K562 (cell line): ENCODE measurements around the gene USP37.

Source experiments
- CTCF ChIP-seq, 3 experiments: IDR thresholded peaks in 2 of 3; conservative IDR thresholded peaks in 1 of 3; 2 replicates each; pipeline ENCODE4 v1.5.1; 2011 to 2012; ENCODE audit warnings: low read length in 3 of 3, mild to moderate bottlenecking in 3 of 3, control low read depth in 2 of 3, improper control_type of control experiment in 1 of 3, inconsistent platforms in 1 of 3, low read depth in 1 of 3, mixed read lengths in 1 of 3, moderate library complexity in 1 of 3; ENCODE audit not compliant: insufficient read depth in 2 of 3
- EGR1 ChIP-seq: fragments of 450-650 bp; conservative IDR thresholded peaks from 2 replicates; pipeline ENCODE4 v1.6.1; 2017; ENCODE audit warnings: mild to moderate bottlenecking
- EP300 ChIP-seq: IDR thresholded peaks from 2 replicates; pipeline ENCODE4 v1.6.1; 2012; ENCODE audit warnings: low read length, improper control_type of control experiment
- JUN ChIP-seq, 2 experiments: sonication (generic) in 1 of 2; formaldehyde crosslinking in 1 of 2; IDR thresholded peaks; 2 replicates each; pipeline versions ENCODE4 v1.6.1 to v1.8.0; 2012 to 2022; ENCODE audit warnings: borderline replicate concordance in 2 of 2, mild to moderate bottlenecking in 2 of 2, improper control_type of control experiment in 1 of 2, low read depth in 1 of 2, low read length in 1 of 2, missing genetic modification reagents in 1 of 2
- JUNB ChIP-seq: fragments of 450-650 bp; formaldehyde crosslinking; conservative IDR thresholded peaks from 2 replicates; pipeline ENCODE4 v1.4.0; 2020; ENCODE audit warnings: mild to moderate bottlenecking
- MTA3 ChIP-seq: fragments of 450-650 bp; formaldehyde crosslinking; IDR thresholded peaks from 2 replicates; pipeline ENCODE4 v1.6.1; 2017; ENCODE audit warnings: mild to moderate bottlenecking, borderline replicate concordance
- POLR2A ChIP-seq: fragments of 450-650 bp; conservative IDR thresholded peaks from 2 replicates; pipeline ENCODE4 v1.6.1; 2016
- POLR2AphosphoS5 ChIP-seq: IDR thresholded peaks from 2 replicates; pipeline ENCODE4 v1.6.1; 2011; ENCODE audit warnings: mild to moderate bottlenecking, low read depth, low read length, moderate library complexity; ENCODE audit not compliant: control insufficient read depth, insufficient read depth
- SMARCE1 ChIP-seq: fragments of 450-650 bp; IDR thresholded peaks from 2 replicates; pipeline ENCODE4 v1.7.1; 2016; ENCODE audit warnings: mild to moderate bottlenecking
- ZBTB7A ChIP-seq: IDR thresholded peaks from 2 replicates; pipeline ENCODE4 v1.6.1; 2011; ENCODE audit warnings: low read depth, mild to moderate bottlenecking, low read length, moderate library complexity, borderline replicate concordance; ENCODE audit not compliant: control insufficient read depth

- TF ChIP-seq ZBTB7A (no peak), JUNB (CRISPR knock-in tag) (no peak), CTCF (IDR thresholded peaks at IDR 0.05 in 2 of 3, conservative IDR thresholded peaks at IDR 0.05 in 1 of 3; ENCODE audit: insufficient read depth in 2 of 3, low read depth in 1 of 3, low read length in 3 of 3) (no peak), JUN (IDR thresholded peaks at IDR 0.05; ENCODE audit: borderline replicate concordance, low read depth, low read length) (no peak), JUN (CRISPR knock-in tag; IDR thresholded peaks at IDR 0.05; ENCODE audit: borderline replicate concordance) (no peak), POLR2AphosphoS5 (no peak), SMARCE1 (no peak), POLR2A (no peak), MTA3 (no peak), EP300 (no peak), EGR1 (no peak)
Measured at GRCh38 chr2:218546012-218546411, 22.1 kb downstream of the USP37 start.
